GM12875 (cell line): ENCODE measurements around the gene METTL15.

Source experiments
- H3K4me3 ChIP-seq: one replicate; pipeline ENCODE4 v1.5.1; 2011; ENCODE audit warnings: low read depth, low read length, control low read depth
- CTCF ChIP-seq: IDR thresholded peaks from 2 replicates; pipeline ENCODE4 v1.5.1; 2011; ENCODE audit warnings: low read depth, mild to moderate bottlenecking, control low read depth, inconsistent platforms, low read length, moderate library complexity, borderline replicate concordance; ENCODE audit not compliant: insufficient read depth

The METTL15 gene

GRCh38 chr11:28343304-28344233 lies 235.4 kb downstream of the METTL15 start:
- no peak overlapping the region for H3K4me3 ChIP-seq
- TF ChIP-seq CTCF: no peak

- TF ChIP-seq CTCF: no peak
Measured at GRCh38 chr11:28346209-28346608, 238.0 kb downstream of the METTL15 start.

GRCh38 chr11:28346721-28347120 lies 238.5 kb downstream of the METTL15 start:
- no peak for TF ChIP-seq CTCF

More at GRCh38 chr11:28346209-28346608, 238.0 kb downstream of the METTL15 start:
- H3K4me3 ChIP-seq: no peak overlapping the region

GRCh38 chr11:28347371-28347770 lies 239.2 kb downstream of the METTL15 start:
- no peak for TF ChIP-seq CTCF
- H3K4me3 ChIP-seq: no peak overlapping the region

More at GRCh38 chr11:28346721-28347120, 238.5 kb downstream of the METTL15 start:
- no peak overlapping the region for H3K4me3 ChIP-seq

GRCh38 chr11:28350216-28350615 lies 242.0 kb downstream of the METTL15 start:
- H3K4me3 ChIP-seq: no peak overlapping the region
- TF ChIP-seq CTCF: no peak

GRCh38 chr11:28353991-28354390 lies 245.8 kb downstream of the METTL15 start:
- no peak for TF ChIP-seq CTCF
- no peak overlapping the region for H3K4me3 ChIP-seq
